ENCODE results near the gene IQCN. TPM values are rescaled to one million over a fixed set of nuclear protein-coding genes. Genes with fewer than 3 reads are reported as not detected.
A peak's percentile ranks its signal among the peaks of the same experiment; 100 is the strongest.

IQCN gene
- total RNA-seq, 2 donors from 2014 or later: 4.3 to 6.1 TPM

GRCh38 chr19:18253716-18254115 lies 20.5 kb downstream of the IQCN start:
- ATAC-seq: peak; percentile 79
- DNase-seq: peak; percentile 78 to 91
- intact Hi-C loops (cut with DNase I, micrococcal nuclease): loop anchor here in 1 of 2 donors (2.0 kb wide), 1 partner anchor 45 kb away; no protein-coding TSS in a partner anchor

GRCh38 chr19:18253130-18253529 lies 21.1 kb downstream of the IQCN start:
- DNase-seq (no peak), ATAC-seq (no peak)
- intact Hi-C loops (cut with DNase I, micrococcal nuclease): loop anchor here in 1 of 2 donors (2.0 kb wide), 1 partner anchor 44 kb away; no protein-coding TSS in a partner anchor

GRCh38 chr19:18252370-18252717 lies 21.9 kb downstream of the IQCN start:
- DNase-seq (no peak), ATAC-seq (no peak)
- intact Hi-C loops (cut with DNase I, micrococcal nuclease): loop anchor here in 1 of 2 donors (2.0 kb wide), 1 partner anchor 44 kb away; no protein-coding TSS in a partner anchor

GRCh38 chr19:18251587-18252369 lies 22.5 kb downstream of the IQCN start:
- peak; percentile 54 to 86 for DNase-seq
- no peak for ATAC-seq
- intact Hi-C loops (cut with DNase I, micrococcal nuclease): loop anchor here in 1 of 2 donors (2.0 kb wide), 1 partner anchor 43 kb away; no protein-coding TSS in a partner anchor

- intact Hi-C loops (cut with DNase I, micrococcal nuclease): no loop called here
- DNase-seq (no peak), ATAC-seq (no peak)
These were observed 24.4 kb downstream of the IQCN start for GRCh38 chr19:18249834-18250233.

- intact Hi-C loops (cut with DNase I, micrococcal nuclease): no loop called here
- ATAC-seq (no peak), DNase-seq (no peak)
These were observed 29.0 kb downstream of the IQCN start for GRCh38 chr19:18245297-18245696.

- DNase-seq (no peak), ATAC-seq (no peak)
- intact Hi-C loops (cut with DNase I, micrococcal nuclease): no loop called here
These were observed 34.9 kb downstream of the IQCN start for GRCh38 chr19:18239303-18239702.

- ATAC-seq (no peak), DNase-seq (no peak)
- intact Hi-C loops (cut with DNase I, micrococcal nuclease): no loop called here
These were observed 40.1 kb downstream of the IQCN start for GRCh38 chr19:18234194-18234593.

- DNase-seq (peak in 1 of 2 donors; percentile 67), ATAC-seq (peak; percentile 73)
- intact Hi-C loops (cut with DNase I, micrococcal nuclease): no loop called here
These were observed 40.9 kb downstream of the IQCN start for GRCh38 chr19:18233224-18233825.

GRCh38 chr19:18232540-18233223 lies 41.6 kb downstream of the IQCN start:
- intact Hi-C loops (cut with DNase I, micrococcal nuclease): no loop called here
- DNase-seq: no peak
- peak; percentile 22 for ATAC-seq

GRCh38 chr19:18231775-18232174 lies 42.5 kb downstream of the IQCN start:
- intact Hi-C loops (cut with DNase I, micrococcal nuclease): no loop called here
- DNase-seq (no peak), ATAC-seq (no peak)

- no peak for ATAC-seq
These were observed 43.1 kb downstream of the IQCN start for GRCh38 chr19:18230941-18231734.

GRCh38 chr19:18229915-18230314 lies 44.3 kb downstream of the IQCN start:
- DNase-seq: no peak
- no peak for ATAC-seq
- intact Hi-C loops (cut with DNase I, micrococcal nuclease): no loop called here

More at GRCh38 chr19:18230941-18231734, 43.1 kb downstream of the IQCN start:
- intact Hi-C loops (cut with DNase I, micrococcal nuclease): no loop called here
- no peak for DNase-seq

- ATAC-seq: no peak
- DNase-seq: no peak
- intact Hi-C loops (cut with DNase I, micrococcal nuclease): no loop called here
These were observed 44.8 kb downstream of the IQCN start for GRCh38 chr19:18229474-18229873.

- DNase-seq (no peak), ATAC-seq (no peak)
- intact Hi-C loops (cut with DNase I, micrococcal nuclease): no loop called here
These were observed 46.4 kb downstream of the IQCN start for GRCh38 chr19:18227781-18228271.

- ATAC-seq: no peak
- DNase-seq: no peak
- intact Hi-C loops (cut with DNase I, micrococcal nuclease): no loop called here
These were observed 47.1 kb downstream of the IQCN start for GRCh38 chr19:18226956-18227780.

- DNase-seq (no peak), ATAC-seq (no peak)
- intact Hi-C loops (cut with DNase I, micrococcal nuclease): no loop called here
These were observed 48.4 kb downstream of the IQCN start, which contains the start of gene PDE4C for GRCh38 chr19:18225702-18226468. PDE4C (minus strand) TSS chr19:18226438; CDS start chr19:18226415, 23 bp downstream.

All from left colon (tissue), 2 donors.